HL-60 (cell line): ENCODE data around the gene CMIP.

Experiments used
- POLR2AphosphoS5 ChIP-seq: IDR thresholded peaks from 2 replicates; pipeline ENCODE4 v1.6.1; 2012; ENCODE audit warnings: low read depth
- TF ChIP-seq, protein P1 (sequence below): IDR thresholded peaks from one replicate; pipeline ENCODE4 v1.5.1; 2011; ENCODE audit warnings: low read length, control low read depth, inconsistent platforms; ENCODE audit not compliant: insufficient read depth
- TF ChIP-seq, protein P2 (sequence below): IDR thresholded peaks from 2 replicates; pipeline ENCODE4 v1.6.1; 2012; ENCODE audit warnings: low read depth; ENCODE audit not compliant: insufficient replicate concordance

DNA sequence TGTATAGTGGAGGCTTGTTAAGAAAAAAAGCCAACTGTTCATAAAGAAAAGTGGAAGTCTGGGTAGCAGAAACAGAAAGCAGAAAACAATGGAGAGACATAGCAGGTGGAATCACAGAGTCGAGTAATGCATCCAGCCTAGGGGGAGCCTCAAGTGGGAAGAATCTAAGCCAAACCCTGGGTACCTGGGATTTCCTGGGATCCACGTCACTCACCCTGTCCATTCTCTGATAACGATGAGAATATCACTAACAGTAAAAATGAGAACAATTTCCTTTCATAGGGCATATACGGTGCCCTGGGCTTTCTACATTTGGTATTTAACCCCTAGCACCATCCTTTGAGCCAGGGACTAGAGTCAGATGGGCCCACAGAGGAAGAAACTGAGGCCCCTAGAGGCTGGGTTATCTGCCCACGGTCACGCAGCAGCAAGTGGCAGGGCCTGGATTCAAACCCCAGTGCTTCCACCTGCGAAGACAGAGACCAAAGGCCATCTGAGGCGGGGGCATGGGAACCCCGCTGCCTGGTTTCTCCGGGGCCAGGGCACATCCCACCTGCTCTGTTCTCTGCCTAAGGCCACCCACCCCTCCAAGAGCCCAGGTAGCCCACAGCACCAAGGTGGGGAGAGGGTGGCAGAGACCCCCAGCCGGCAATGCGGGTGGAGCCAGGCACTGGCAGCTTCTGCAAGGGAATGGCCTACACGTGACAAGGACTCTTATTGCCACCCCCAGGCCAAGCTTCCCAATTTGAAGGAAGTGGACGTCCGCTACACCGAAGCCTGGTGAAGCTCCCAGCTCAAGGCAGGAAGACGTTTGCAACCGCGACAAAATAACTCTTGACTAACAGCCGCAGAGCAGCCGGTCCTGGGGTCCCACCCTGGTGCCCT lies 264.6 kb downstream of the CMIP start:
- TF ChIP-seq, protein P1, sequence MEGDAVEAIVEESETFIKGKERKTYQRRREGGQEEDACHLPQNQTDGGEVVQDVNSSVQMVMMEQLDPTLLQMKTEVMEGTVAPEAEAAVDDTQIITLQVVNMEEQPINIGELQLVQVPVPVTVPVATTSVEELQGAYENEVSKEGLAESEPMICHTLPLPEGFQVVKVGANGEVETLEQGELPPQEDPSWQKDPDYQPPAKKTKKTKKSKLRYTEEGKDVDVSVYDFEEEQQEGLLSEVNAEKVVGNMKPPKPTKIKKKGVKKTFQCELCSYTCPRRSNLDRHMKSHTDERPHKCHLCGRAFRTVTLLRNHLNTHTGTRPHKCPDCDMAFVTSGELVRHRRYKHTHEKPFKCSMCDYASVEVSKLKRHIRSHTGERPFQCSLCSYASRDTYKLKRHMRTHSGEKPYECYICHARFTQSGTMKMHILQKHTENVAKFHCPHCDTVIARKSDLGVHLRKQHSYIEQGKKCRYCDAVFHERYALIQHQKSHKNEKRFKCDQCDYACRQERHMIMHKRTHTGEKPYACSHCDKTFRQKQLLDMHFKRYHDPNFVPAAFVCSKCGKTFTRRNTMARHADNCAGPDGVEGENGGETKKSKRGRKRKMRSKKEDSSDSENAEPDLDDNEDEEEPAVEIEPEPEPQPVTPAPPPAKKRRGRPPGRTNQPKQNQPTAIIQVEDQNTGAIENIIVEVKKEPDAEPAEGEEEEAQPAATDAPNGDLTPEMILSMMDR, result no peak
- TF ChIP-seq POLR2AphosphoS5, result no peak
- TF ChIP-seq, protein P2, sequence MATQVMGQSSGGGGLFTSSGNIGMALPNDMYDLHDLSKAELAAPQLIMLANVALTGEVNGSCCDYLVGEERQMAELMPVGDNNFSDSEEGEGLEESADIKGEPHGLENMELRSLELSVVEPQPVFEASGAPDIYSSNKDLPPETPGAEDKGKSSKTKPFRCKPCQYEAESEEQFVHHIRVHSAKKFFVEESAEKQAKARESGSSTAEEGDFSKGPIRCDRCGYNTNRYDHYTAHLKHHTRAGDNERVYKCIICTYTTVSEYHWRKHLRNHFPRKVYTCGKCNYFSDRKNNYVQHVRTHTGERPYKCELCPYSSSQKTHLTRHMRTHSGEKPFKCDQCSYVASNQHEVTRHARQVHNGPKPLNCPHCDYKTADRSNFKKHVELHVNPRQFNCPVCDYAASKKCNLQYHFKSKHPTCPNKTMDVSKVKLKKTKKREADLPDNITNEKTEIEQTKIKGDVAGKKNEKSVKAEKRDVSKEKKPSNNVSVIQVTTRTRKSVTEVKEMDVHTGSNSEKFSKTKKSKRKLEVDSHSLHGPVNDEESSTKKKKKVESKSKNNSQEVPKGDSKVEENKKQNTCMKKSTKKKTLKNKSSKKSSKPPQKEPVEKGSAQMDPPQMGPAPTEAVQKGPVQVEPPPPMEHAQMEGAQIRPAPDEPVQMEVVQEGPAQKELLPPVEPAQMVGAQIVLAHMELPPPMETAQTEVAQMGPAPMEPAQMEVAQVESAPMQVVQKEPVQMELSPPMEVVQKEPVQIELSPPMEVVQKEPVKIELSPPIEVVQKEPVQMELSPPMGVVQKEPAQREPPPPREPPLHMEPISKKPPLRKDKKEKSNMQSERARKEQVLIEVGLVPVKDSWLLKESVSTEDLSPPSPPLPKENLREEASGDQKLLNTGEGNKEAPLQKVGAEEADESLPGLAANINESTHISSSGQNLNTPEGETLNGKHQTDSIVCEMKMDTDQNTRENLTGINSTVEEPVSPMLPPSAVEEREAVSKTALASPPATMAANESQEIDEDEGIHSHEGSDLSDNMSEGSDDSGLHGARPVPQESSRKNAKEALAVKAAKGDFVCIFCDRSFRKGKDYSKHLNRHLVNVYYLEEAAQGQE, result no peak
